Erythroblast (primary cell): ENCODE results near the gene THNSL1.

ENCODE experiments used
- GATA1 ChIP-seq: IDR thresholded peaks from 2 replicates; pipeline ENCODE4 v1.6.1; 2011; ENCODE audit warnings: low read depth, mild to moderate bottlenecking, control low read depth, low read length, moderate library complexity
- POLR2A ChIP-seq: IDR thresholded peaks from 2 replicates; pipeline ENCODE4 v1.6.1; 2011; ENCODE audit warnings: mild to moderate bottlenecking, low read length

DNA sequence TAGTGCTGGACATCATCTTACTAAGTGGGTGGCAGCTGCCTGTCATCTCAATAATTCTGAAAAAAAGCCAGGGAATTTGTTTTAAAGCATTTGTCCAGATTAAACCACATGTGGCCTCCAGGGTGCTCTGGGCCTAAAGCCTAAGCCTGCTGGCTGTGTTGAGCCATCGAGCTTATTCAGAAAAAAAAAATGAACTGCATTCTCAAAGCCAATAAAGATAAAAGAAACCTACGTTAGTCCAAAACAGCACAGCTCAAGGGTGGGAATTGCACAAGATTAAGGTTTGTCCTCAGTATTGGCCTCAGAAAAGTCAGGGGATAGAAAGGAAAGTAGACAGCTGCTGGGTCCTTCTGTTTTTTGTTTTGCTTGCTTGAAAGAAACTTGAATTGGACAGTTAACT, 41.4 kb upstream of the THNSL1 start:
- TF ChIP-seq POLR2A (no peak), GATA1 (no peak)
